ENCODE measurements around the gene PEX12.
"Not testable (repeated sequence)": the region's sequence is repeated elsewhere in the genome, so short reads cannot be mapped to it uniquely, and the experiment has no call there.

The PEX12 gene

GRCh38 chr17:35537601-35538141, 40.7 kb downstream of the PEX12 start, which contains the start of gene SLFN12L:
SLFN12L (minus strand) TSS chr17:35537678; CDS start chr17:35522364, 15,314 bp downstream.
- peak within 1 kb of the TSS; percentile 1 for H3K9ac ChIP-seq (ENCODE audit: insufficient read length)
- no peak for DNase-seq (ENCODE audit: low read depth, low spot score)

GRCh38 chr17:35536664-35537171, 41.7 kb downstream of the PEX12 start:
- no peak for DNase-seq (ENCODE audit: low read depth, low spot score)
- Histone ChIP-seq H3K4me3 (no peak overlapping the region), H3K9ac (ENCODE audit: insufficient read length) (no peak overlapping the region), H3K9me3 (ENCODE audit: low read depth, low read length) (no peaks in the 10 kb centered on the region), H3K36me3 (ENCODE audit: insufficient read depth, low read length) (no peaks in the 10 kb centered on the region), H3K27ac (peak overlapping the region; percentile 87)
- TF ChIP-seq FOXP2 (optimal IDR thresholded peaks at IDR 0.05; ENCODE audit: control extremely low read depth, extremely low read length, insufficient read depth) (no peak), EZH2 (IDR thresholded peaks at IDR 0.05) (no peak), POLR2AphosphoS5 (IDR thresholded peaks at IDR 0.05; ENCODE audit: borderline replicate concordance, low read depth, low read length) (no peak)

More at GRCh38 chr17:35537601-35538141, 40.7 kb downstream of the PEX12 start, which contains the start of gene SLFN12L:
- Histone ChIP-seq H3K27ac (peak within 1 kb of the TSS; percentile 87), H3K9me3 (ENCODE audit: low read depth, low read length) (no peaks in the 10 kb centered on the region), H3K36me3 (ENCODE audit: insufficient read depth, low read length) (no peaks in the 10 kb centered on the region), H3K4me3 (peak within 1 kb of the TSS; percentile 8)
- TF ChIP-seq POLR2AphosphoS5 (IDR thresholded peaks at IDR 0.05; ENCODE audit: borderline replicate concordance, low read depth, low read length), result no peak
- TF ChIP-seq EZH2 (IDR thresholded peaks at IDR 0.05), result no peak
- TF ChIP-seq FOXP2 (optimal IDR thresholded peaks at IDR 0.05; ENCODE audit: control extremely low read depth, extremely low read length, insufficient read depth), result no peak

DNA sequence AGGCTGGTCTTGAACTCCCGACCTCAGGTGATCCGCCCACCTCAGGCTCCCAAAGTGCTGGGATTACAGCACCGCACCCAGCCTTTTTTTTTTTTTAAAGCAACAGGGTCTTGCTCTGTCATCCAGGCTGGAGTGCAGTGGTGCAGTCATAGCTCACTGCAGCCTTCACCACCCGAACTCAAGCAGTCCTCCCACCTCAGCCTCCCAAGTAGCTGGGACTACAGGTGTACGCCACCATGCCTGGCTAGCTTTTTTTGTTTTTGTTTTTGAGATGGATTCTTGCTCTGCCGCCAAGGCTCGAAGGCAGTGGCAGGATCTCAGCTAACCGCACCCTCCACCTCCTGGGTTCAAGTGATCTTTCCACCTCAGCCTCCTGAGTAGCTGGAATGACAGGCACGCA, 43.0 kb downstream of the PEX12 start:
- not testable (repeated sequence) for H3K4me3 ChIP-seq; DNase-seq (ENCODE audit: low read depth, low spot score); H3K9ac ChIP-seq (ENCODE audit: insufficient read length); H3K27ac ChIP-seq; H3K36me3 ChIP-seq (ENCODE audit: insufficient read depth, low read length); H3K9me3 ChIP-seq (ENCODE audit: low read depth, low read length)

GRCh38 chr17:35534576-35535093, 43.7 kb downstream of the PEX12 start:
- H3K27ac ChIP-seq, result peak overlapping the region; percentile 67; the same call in 1 of the 2 replicates
- no peaks in the 10 kb centered on the region for H3K9me3 ChIP-seq (ENCODE audit: low read depth, low read length)
- no peak overlapping the region for H3K4me3 ChIP-seq
- H3K9ac ChIP-seq (ENCODE audit: insufficient read length), result no peak overlapping the region
- no peak for DNase-seq (ENCODE audit: low read depth, low spot score)
- no peaks in the 10 kb centered on the region for H3K36me3 ChIP-seq (ENCODE audit: insufficient read depth, low read length)
- no peak for TF ChIP-seq EZH2 (IDR thresholded peaks at IDR 0.05)
- TF ChIP-seq POLR2AphosphoS5 (IDR thresholded peaks at IDR 0.05; ENCODE audit: borderline replicate concordance, low read depth, low read length), result no peak
- TF ChIP-seq FOXP2 (optimal IDR thresholded peaks at IDR 0.05; ENCODE audit: control extremely low read depth, extremely low read length, insufficient read depth), result no peak

GRCh38 chr17:35531160-35531559, 47.2 kb downstream of the PEX12 start:
- Histone ChIP-seq H3K36me3 (ENCODE audit: insufficient read depth, low read length) (no peaks in the 10 kb centered on the region), H3K9ac (ENCODE audit: insufficient read length) (no peak overlapping the region), H3K9me3 (ENCODE audit: low read depth, low read length) (no peaks in the 10 kb centered on the region), H3K4me3 (no peak overlapping the region), H3K27ac (peak overlapping the region; percentile 72)
- no peak for TF ChIP-seq POLR2AphosphoS5 (IDR thresholded peaks at IDR 0.05; ENCODE audit: borderline replicate concordance, low read depth, low read length)
- TF ChIP-seq FOXP2 (optimal IDR thresholded peaks at IDR 0.05; ENCODE audit: control extremely low read depth, extremely low read length, insufficient read depth), result no peak
- TF ChIP-seq EZH2 (IDR thresholded peaks at IDR 0.05), result no peak
- no peak for DNase-seq (ENCODE audit: low read depth, low spot score)

GRCh38 chr17:35529866-35530265, 48.5 kb downstream of the PEX12 start:
- H3K4me3 ChIP-seq, result no peak overlapping the region
- DNase-seq (ENCODE audit: low read depth, low spot score), result no peak
- H3K9ac ChIP-seq (ENCODE audit: insufficient read length), result no peak overlapping the region
- TF ChIP-seq EZH2 (IDR thresholded peaks at IDR 0.05) (no peak), POLR2AphosphoS5 (IDR thresholded peaks at IDR 0.05; ENCODE audit: borderline replicate concordance, low read depth, low read length) (no peak), FOXP2 (optimal IDR thresholded peaks at IDR 0.05; ENCODE audit: control extremely low read depth, extremely low read length, insufficient read depth) (no peak)
- H3K9me3 ChIP-seq (ENCODE audit: low read depth, low read length), result no peaks in the 10 kb centered on the region
- no peaks in the 10 kb centered on the region for H3K36me3 ChIP-seq (ENCODE audit: insufficient read depth, low read length)
- H3K27ac ChIP-seq, result no peak overlapping the region

- DNase-seq (ENCODE audit: low read depth, low spot score); H3K9ac ChIP-seq (ENCODE audit: insufficient read length); H3K4me3 ChIP-seq; H3K9me3 ChIP-seq (ENCODE audit: low read depth, low read length); H3K27ac ChIP-seq; H3K36me3 ChIP-seq (ENCODE audit: insufficient read depth, low read length): not testable (repeated sequence)
Measured at GRCh38 chr17:35529326-35529725, 49.0 kb downstream of the PEX12 start.
